Breast epithelium (tissue), 4 donors: Measurements from ENCODE around the gene CAMK1G. TPM values are rescaled to one million over a fixed set of nuclear protein-coding genes. Genes with fewer than 3 reads are reported as not detected.

Experiments
- DNase-seq, 2 donors: peaks; one replicate each; pipeline ENCODE4 v3.0.0-alpha.2; 2019; ENCODE audit warnings: low spot score in 2 of 2
- H3K27ac ChIP-seq, 2 donors: fragments of 200-600 bp; sonication (generic) in 1 of 2; one replicate each; pipeline ENCODE4 v1.5.1; 2016 to 2019; ENCODE audit warnings: mild to moderate bottlenecking in 1 of 2
- H3K27me3 ChIP-seq, 2 donors: fragments of 200-600 bp; sonication (generic) in 1 of 2; one replicate each; pipeline versions ENCODE4 v1.5.1 to v1.6.0; 2017 to 2019; ENCODE audit warnings: control low read depth in 1 of 2, mild to moderate bottlenecking in 1 of 2
- H3K36me3 ChIP-seq: fragments of 200-600 bp; one replicate; pipeline ENCODE4 v1.5.1; 2019
- H3K4me1 ChIP-seq, 2 donors: fragments of 200-600 bp; sonication (generic); one replicate each; pipeline ENCODE4 v1.5.1; 2016 to 2019; ENCODE audit warnings: control low read depth in 1 of 2
- H3K4me3 ChIP-seq, 3 donors: fragments of 200-600 bp; sonication (generic); 1 replicate in 2 of 3; 2 replicates in 1 of 3; pipeline ENCODE4 v1.5.1; 2016 to 2019; ENCODE audit warnings: mild to moderate bottlenecking in 3 of 3, moderate library complexity in 2 of 3
- H3K9me3 ChIP-seq, 2 donors: fragments of 200-600 bp; sonication (generic) in 1 of 2; one replicate each; pipeline ENCODE4 v1.5.1; 2016 to 2019; ENCODE audit warnings: control low read depth in 1 of 2
- POLR2A ChIP-seq: fragments of 450-650 bp; IDR thresholded peaks from one replicate; pipeline ENCODE4 v1.6.1; 2016; ENCODE audit warnings: antibody characterized with exemption, mild to moderate bottlenecking, moderate library complexity
- POLR2AphosphoS5 ChIP-seq, 3 donors: sonication (generic); formaldehyde crosslinking; IDR thresholded peaks; one replicate each; pipeline ENCODE4 v1.6.1; 2017; ENCODE audit warnings: antibody characterized with exemption in 3 of 3
- intact Hi-C: fragments of 100-400 bp; cut with DNase I; formaldehyde crosslinking; loops from one replicate; pipeline ENCODE4 v1.15.1; 2023; ENCODE audit warnings: low total_unique reads
- total RNA-seq, 3 donors: library from RNA; depleted of rRNA; stranded (reverse); fragments of >200 nt; gene quantifications; one replicate each; pipeline ENCODE4 v1.1.0, GENCODE V29; 2016
- TF ChIP-seq, protein P1 (sequence below), 3 donors: fragments of 450-650 bp; IDR thresholded peaks; one replicate each; pipeline ENCODE4 v1.5.1; 2016 to 2017; ENCODE audit warnings: antibody characterized with exemption in 3 of 3, mild to moderate bottlenecking in 3 of 3, moderate library complexity in 3 of 3

CAMK1G gene
- total RNA-seq, 3 donors from 2014 or later: 0.16 to 1.8 TPM; not detected in 1

- no peak overlapping the region for H3K4me3 ChIP-seq
- no peak overlapping the region for H3K27ac ChIP-seq
- intact Hi-C loops: no loop called here
- peak; percentile 69 to 78 for DNase-seq
- peaks cover 0 to 3% of the 10 kb centered on the region in 2 donors for H3K27me3 ChIP-seq
- H3K9me3 ChIP-seq: no peaks in the 10 kb centered on the region
- no peaks in the 10 kb centered on the region for H3K4me1 ChIP-seq
- H3K36me3 ChIP-seq: no peaks in the 10 kb centered on the region
- TF ChIP-seq, protein P1, sequence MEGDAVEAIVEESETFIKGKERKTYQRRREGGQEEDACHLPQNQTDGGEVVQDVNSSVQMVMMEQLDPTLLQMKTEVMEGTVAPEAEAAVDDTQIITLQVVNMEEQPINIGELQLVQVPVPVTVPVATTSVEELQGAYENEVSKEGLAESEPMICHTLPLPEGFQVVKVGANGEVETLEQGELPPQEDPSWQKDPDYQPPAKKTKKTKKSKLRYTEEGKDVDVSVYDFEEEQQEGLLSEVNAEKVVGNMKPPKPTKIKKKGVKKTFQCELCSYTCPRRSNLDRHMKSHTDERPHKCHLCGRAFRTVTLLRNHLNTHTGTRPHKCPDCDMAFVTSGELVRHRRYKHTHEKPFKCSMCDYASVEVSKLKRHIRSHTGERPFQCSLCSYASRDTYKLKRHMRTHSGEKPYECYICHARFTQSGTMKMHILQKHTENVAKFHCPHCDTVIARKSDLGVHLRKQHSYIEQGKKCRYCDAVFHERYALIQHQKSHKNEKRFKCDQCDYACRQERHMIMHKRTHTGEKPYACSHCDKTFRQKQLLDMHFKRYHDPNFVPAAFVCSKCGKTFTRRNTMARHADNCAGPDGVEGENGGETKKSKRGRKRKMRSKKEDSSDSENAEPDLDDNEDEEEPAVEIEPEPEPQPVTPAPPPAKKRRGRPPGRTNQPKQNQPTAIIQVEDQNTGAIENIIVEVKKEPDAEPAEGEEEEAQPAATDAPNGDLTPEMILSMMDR (IDR thresholded peaks at IDR 0.05): peak; percentile 44 to 78 (median 66)
- no peak for TF ChIP-seq POLR2A
- TF ChIP-seq POLR2AphosphoS5 (IDR thresholded peaks at IDR 0.05): no peak
These were observed 17.5 kb upstream of the CAMK1G start for GRCh38 chr1:209565759-209566678.

- H3K27me3 ChIP-seq: peaks cover 0 to 3% of the 10 kb centered on the region in 2 donors
- TF ChIP-seq POLR2A (no peak), POLR2AphosphoS5 (IDR thresholded peaks at IDR 0.05) (no peak)
- TF ChIP-seq, protein P1 (IDR thresholded peaks at IDR 0.05): no peak
- H3K27ac ChIP-seq: no peak overlapping the region
- intact Hi-C loops: loop anchor here (2.0 kb wide), 1 partner anchor 77 kb away; no protein-coding TSS in a partner anchor
- H3K4me3 ChIP-seq: no peak overlapping the region
- H3K4me1 ChIP-seq: no peaks in the 10 kb centered on the region
- H3K9me3 ChIP-seq: no peaks in the 10 kb centered on the region
- no peaks in the 10 kb centered on the region for H3K36me3 ChIP-seq
- DNase-seq: no peak
These were observed 15.8 kb upstream of the CAMK1G start for GRCh38 chr1:209567698-209568175.

DNA sequence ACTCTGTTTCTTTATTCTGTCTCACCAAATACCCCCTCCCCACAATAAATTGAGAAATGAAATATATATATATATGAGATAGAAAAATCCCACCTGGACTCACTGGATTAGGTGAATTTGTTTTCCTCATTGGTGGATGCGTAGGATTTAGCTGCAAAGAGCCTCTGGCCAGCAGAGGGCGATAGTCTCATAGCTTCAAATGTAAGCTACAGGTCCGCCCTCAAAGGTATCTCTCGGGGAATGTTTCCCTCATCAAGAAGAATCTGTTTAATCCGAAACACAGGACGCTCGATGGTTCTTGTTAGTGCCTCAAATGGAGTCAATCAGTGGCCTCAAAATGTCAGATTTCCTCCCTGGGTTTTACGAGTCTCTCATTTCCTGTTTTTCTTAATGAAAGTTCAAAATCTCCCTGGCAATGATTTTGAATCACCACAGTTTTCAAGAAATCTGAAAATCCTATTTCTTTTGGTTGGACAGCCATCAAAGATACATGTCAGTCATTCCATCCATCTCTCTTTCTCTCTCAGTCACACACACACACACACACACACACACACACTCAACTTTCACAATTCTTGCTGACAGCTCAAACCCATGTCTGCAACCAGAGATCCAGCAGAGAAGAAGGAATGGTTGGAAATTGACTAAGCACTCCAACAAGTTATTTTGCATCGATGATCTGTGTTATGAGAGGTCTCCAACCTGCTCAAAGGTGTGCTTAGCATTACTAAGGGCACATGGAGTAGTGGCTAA is 13.9 kb upstream of the CAMK1G start:
- peaks cover 0 to 3% of the 10 kb centered on the region in 2 donors for H3K27me3 ChIP-seq
- H3K4me1 ChIP-seq: no peaks in the 10 kb centered on the region
- H3K27ac ChIP-seq: no peak overlapping the region
- H3K36me3 ChIP-seq: no peaks in the 10 kb centered on the region
- no peak for TF ChIP-seq POLR2AphosphoS5 (IDR thresholded peaks at IDR 0.05)
- TF ChIP-seq, protein P1 (IDR thresholded peaks at IDR 0.05): peak; percentile 63 to 75 (median 65)
- peak; percentile 75 to 77 for DNase-seq
- H3K4me3 ChIP-seq: peak overlapping the region in 1 of 3 donors; percentile 43
- H3K9me3 ChIP-seq: no peaks in the 10 kb centered on the region
- intact Hi-C loops: loop anchor here (2.0 to 10.0 kb wide), 2 partner anchors 75 to 125 kb away; no protein-coding TSS in a partner anchor

- TF ChIP-seq POLR2A (no peak), POLR2AphosphoS5 (IDR thresholded peaks at IDR 0.05) (no peak)
- TF ChIP-seq, protein P1 (IDR thresholded peaks at IDR 0.05): no peak
- no peak overlapping the region for H3K27ac ChIP-seq
- no peak overlapping the region for H3K4me3 ChIP-seq
- H3K4me1 ChIP-seq: no peaks in the 10 kb centered on the region
- H3K27me3 ChIP-seq: peaks cover 0 to 3% of the 10 kb centered on the region in 2 donors
- no peaks in the 10 kb centered on the region for H3K36me3 ChIP-seq
- DNase-seq: no peak
- intact Hi-C loops: loop anchor here (10.0 kb wide), 1 partner anchor 124 kb away; no protein-coding TSS in a partner anchor
- no peaks in the 10 kb centered on the region for H3K9me3 ChIP-seq
These were observed 12.8 kb upstream of the CAMK1G start for GRCh38 chr1:209570743-209571142.
